Gastrocnemius medialis (tissue), 4 donors: ENCODE data around the gene ERC2. TPM values are rescaled to one million over a fixed set of nuclear protein-coding genes. Genes with fewer than 3 reads are reported as not detected.
"Not testable (repeated sequence)": the region's sequence is repeated elsewhere in the genome, so short reads cannot be mapped to it uniquely, and the experiment has no call there.

Experiments used
- ATAC-seq, 2 donors: fragments of 150-250 bp; one replicate each; pipeline ENCODE4 v1.9.1; 2016
- DNase-seq, 2 donors: peaks; one replicate each; pipeline ENCODE4 v3.0.0-alpha.2; 2019
- H3K27ac ChIP-seq, 4 donors: fragments of 200-600 bp; sonication (generic); 1 replicate in 1 of 4; 2 replicates in 3 of 4; pipeline ENCODE4 v1.5.1; 2016 to 2018; ENCODE audit warnings: mild to moderate bottlenecking in 2 of 4, moderate library complexity in 1 of 4
- H3K27me3 ChIP-seq, 3 donors: fragments of 200-600 bp; sonication (generic) in 2 of 3; 1 replicate in 1 of 3; 2 replicates in 2 of 3; pipeline versions ENCODE4 v1.5.1 to v1.6.0; 2016 to 2019; ENCODE audit warnings: mild to moderate bottlenecking in 1 of 3, moderate library complexity in 1 of 3
- H3K36me3 ChIP-seq, 2 donors: fragments of 200-600 bp; sonication (generic) in 1 of 2; one replicate each; pipeline ENCODE4 v1.5.1; 2017 to 2018
- H3K4me1 ChIP-seq, 2 donors: fragments of 200-600 bp; sonication (generic) in 1 of 2; one replicate each; pipeline ENCODE4 v1.5.1; 2016 to 2017; ENCODE audit warnings: mild to moderate bottlenecking in 2 of 2
- H3K4me3 ChIP-seq, 4 donors: fragments of 200-600 bp; sonication (generic) in 3 of 4; 1 replicate in 1 of 4; 2 replicates in 3 of 4; pipeline ENCODE4 v1.5.1; 2016 to 2019; ENCODE audit warnings: mild to moderate bottlenecking in 2 of 4
- H3K9me3 ChIP-seq, 3 donors: fragments of 200-600 bp; sonication (generic) in 2 of 3; 1 replicate in 1 of 3; 2 replicates in 2 of 3; pipeline ENCODE4 v1.5.1; 2016 to 2019
- POLR2A ChIP-seq, 2 donors: fragments of 450-650 bp; IDR thresholded peaks; one replicate each; pipeline ENCODE4 v1.6.1; 2017; ENCODE audit warnings: antibody characterized with exemption in 2 of 2, mild to moderate bottlenecking in 2 of 2, moderate library complexity in 2 of 2
- in situ Hi-C, 4 donors: fragments of 200-750 bp; cut with MboI; loops; one replicate each; pipeline versions ENCODE4 v1.15.0 to v1.8.0; 2017; ENCODE audit warnings: low sequenced_read_pairs in 4 of 4
- intact Hi-C: fragments of 100-400 bp; cut with DNase I; formaldehyde crosslinking; loops from one replicate; pipeline ENCODE4 v1.15.1; 2023; ENCODE audit warnings: low total_unique reads
- total RNA-seq, 4 donors: library from RNA; depleted of rRNA; stranded (reverse); fragments of >200 nt; gene quantifications; one replicate each; pipeline versions ENCODE4 v1.1.0 to v1.2.3, GENCODE V29; 2016
- TF ChIP-seq, protein P1 (sequence below), 5 experiments: fragments of 450-650 bp in 3 of 5; fragments of 200-600 bp in 2 of 5; sonication (generic) in 2 of 5; IDR thresholded peaks in 4 of 5; conservative IDR thresholded peaks in 1 of 5; 1 replicate in 4 of 5; 2 replicates in 1 of 5; pipeline ENCODE4 v1.5.1; 2016 to 2019; ENCODE audit warnings: antibody characterized with exemption in 5 of 5, mild to moderate bottlenecking in 3 of 5, moderate library complexity in 3 of 5

ERC2 gene
- total RNA-seq = not detected

DNA sequence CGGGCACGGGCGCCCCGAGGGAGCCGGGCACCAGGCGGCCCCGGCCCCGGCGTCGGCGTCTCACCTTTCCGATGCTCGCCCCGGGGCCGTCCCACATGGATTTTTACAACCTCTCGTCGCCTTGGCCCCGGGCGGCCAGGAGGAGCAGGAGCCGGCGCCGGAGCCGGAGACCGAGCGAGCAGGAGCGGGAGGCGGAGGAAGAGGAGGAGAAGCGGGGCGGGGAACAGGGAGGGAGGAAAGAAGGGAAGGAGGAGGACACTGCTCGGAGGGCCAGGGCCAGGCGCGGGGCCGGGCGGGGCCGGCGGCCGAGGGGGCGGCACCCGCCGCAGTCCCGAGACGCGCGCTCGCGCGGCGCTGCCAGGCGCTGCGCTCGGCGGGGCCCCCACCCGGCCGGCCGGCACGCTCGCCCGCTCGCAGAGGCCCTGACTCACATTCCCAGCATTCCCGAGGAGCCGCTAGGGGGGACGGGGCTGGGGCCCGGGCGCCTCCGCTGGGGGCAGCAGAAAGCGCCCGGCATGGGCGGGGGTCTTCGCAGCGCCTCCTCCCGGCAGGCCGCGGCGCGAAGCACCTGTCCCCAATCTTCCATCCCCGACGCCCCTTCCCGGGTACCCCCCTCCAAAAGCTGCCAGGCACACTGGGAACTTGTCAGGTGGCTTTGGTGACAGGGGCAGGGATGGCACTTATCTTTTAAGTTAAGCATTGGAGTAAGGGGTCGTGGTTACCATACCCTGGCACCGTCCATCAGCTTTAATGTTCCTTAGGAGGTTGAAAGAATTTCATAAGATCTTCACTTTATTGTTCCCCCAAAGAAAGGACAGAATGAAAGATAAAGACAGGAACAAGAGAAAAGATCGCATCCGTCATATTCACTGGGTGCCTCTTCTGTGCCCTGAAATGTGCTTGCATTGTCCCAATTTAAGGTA lies at the start of gene ERC2:
TSS of gene ERC2 (minus strand) at position 284 of the 923 bp plus-strand sequence.
- in situ Hi-C loops = no loop called here
- Histone ChIP-seq H3K9me3 (no peaks in the 10 kb centered on the region), H3K27ac (no peak within 1 kb of the TSS), H3K4me1 (peaks cover 9 to 11% of the 10 kb centered on the region in 2 donors), H3K4me3 (peak within 1 kb of the TSS; percentile 47 to 49 (median 48)), H3K27me3 (peaks cover 24 to 50% (median 36%) of the 10 kb centered on the region in 3 donors), H3K36me3 (no peaks in the 10 kb centered on the region)
- intact Hi-C loops = no loop called here
- ATAC-seq = no peak
- TF ChIP-seq, protein P1, sequence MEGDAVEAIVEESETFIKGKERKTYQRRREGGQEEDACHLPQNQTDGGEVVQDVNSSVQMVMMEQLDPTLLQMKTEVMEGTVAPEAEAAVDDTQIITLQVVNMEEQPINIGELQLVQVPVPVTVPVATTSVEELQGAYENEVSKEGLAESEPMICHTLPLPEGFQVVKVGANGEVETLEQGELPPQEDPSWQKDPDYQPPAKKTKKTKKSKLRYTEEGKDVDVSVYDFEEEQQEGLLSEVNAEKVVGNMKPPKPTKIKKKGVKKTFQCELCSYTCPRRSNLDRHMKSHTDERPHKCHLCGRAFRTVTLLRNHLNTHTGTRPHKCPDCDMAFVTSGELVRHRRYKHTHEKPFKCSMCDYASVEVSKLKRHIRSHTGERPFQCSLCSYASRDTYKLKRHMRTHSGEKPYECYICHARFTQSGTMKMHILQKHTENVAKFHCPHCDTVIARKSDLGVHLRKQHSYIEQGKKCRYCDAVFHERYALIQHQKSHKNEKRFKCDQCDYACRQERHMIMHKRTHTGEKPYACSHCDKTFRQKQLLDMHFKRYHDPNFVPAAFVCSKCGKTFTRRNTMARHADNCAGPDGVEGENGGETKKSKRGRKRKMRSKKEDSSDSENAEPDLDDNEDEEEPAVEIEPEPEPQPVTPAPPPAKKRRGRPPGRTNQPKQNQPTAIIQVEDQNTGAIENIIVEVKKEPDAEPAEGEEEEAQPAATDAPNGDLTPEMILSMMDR (IDR thresholded peaks at IDR 0.05 in 4 of 5, conservative IDR thresholded peaks at IDR 0.05 in 1 of 5) = no peak
- no peak for TF ChIP-seq POLR2A (IDR thresholded peaks at IDR 0.05)
- no peak for DNase-seq

DNA sequence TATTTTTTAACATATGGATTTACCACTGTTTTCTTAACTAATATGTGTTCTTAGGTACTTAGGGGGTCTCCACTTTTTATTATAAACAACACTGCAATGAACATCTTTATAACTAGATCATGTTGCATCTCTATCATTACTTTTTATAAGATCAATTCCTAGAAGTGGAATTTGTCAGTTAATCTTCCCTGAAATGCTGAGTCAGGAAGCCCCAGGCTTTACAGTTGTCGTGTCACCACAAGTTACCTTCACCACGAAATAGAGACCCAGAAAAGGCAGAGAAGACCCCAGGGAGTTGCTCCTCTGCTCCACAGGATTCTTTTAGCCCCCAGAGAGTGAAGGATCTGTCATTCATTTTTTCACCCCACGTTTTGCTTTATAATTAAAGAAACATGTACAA lies 34.5 kb upstream of the ERC2 start:
- intact Hi-C loops = no loop called here
- no peak for ATAC-seq

DNA sequence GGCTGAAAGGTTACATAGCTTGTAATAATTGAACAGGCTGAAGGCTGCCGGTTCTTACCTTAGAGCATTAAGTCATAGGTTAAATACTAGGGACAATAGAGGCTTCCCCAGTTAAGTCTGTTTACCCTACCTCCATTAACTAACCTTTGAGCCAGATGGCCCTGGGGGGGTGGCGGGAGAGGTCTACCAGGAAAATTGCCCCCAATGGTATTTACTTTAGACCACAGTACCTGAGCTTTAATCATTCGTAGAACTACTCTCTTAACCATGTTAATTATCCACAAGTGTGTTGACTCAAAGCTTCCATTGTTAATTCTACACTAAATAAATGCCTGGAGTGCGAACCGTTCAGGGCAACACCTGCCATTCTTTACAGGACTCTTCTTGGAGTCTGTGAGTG lies 28.1 kb upstream of the ERC2 start:
- in situ Hi-C loops = loop anchor here in 1 of 4 donors (25.0 kb wide), 1 partner anchor 1009 kb away; the partner anchor contains the start of gene WNT5A
- H3K36me3 ChIP-seq, H3K27me3 ChIP-seq, H3K9me3 ChIP-seq, ATAC-seq, H3K27ac ChIP-seq, intact Hi-C loops, H3K4me1 ChIP-seq, H3K4me3 ChIP-seq, DNase-seq: not testable (repeated sequence)

More for the DNA sequence above, 34.5 kb upstream of the ERC2 start:
- DNase-seq = no peak
- in situ Hi-C loops = no loop called here
- Histone ChIP-seq H3K4me3 (no peak overlapping the region), H3K4me1 (no peaks in the 10 kb centered on the region), H3K27me3 (no peaks in the 10 kb centered on the region), H3K36me3 (no peaks in the 10 kb centered on the region), H3K27ac (no peak overlapping the region), H3K9me3 (no peaks in the 10 kb centered on the region)
- TF ChIP-seq, protein P1 (IDR thresholded peaks at IDR 0.05 in 4 of 5, conservative IDR thresholded peaks at IDR 0.05 in 1 of 5) = no peak
- no peak for TF ChIP-seq POLR2A (IDR thresholded peaks at IDR 0.05)

DNA sequence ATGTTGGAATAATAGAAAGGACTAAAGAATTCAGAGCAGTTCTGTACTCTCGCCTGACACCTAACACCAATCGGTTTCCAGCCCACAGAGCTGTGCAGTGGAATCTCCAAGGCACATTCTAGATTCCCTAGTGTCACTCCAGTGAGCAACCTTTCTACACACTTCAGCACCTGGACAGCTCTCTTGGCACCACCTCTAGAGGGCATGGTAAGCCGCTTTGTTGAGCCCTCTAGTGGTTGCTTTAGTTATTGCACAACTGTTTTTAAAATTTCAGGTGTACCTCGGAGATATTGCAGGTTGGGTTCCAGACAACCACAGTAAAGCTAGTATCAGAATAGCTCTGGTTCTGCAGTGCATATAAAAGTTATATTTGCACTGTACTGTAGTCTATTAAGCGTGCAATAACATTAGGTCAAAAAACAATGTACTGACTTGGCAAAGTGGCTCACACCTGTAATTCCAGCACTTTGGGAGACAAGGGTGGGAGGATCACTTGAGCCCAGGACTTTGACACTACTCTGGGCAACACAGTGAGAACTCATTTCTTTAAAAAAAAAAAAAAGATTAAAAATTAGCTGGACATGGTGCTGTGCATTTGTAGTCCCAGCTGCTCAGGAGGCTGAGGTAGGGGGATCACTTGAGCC lies 26.5 kb upstream of the ERC2 start:
- intact Hi-C loops (no loop called here), in situ Hi-C loops (loop anchor here in 1 of 4 donors (25.0 kb wide), 1 partner anchor 1008 kb away; the partner anchor contains the start of gene WNT5A)
- ATAC-seq = peak; percentile 75 to 86
- Histone ChIP-seq H3K4me1 (no peaks in the 10 kb centered on the region), H3K27ac (no peak overlapping the region), H3K36me3 (no peaks in the 10 kb centered on the region), H3K9me3 (no peaks in the 10 kb centered on the region), H3K4me3 (no peak overlapping the region), H3K27me3 (no peaks in the 10 kb centered on the region)
- no peak for TF ChIP-seq POLR2A (IDR thresholded peaks at IDR 0.05)
- TF ChIP-seq, protein P1 (IDR thresholded peaks at IDR 0.05 in 4 of 5, conservative IDR thresholded peaks at IDR 0.05 in 1 of 5) = peak; percentile 64 to 84 (median 75)
- peak; percentile 37 to 53 for DNase-seq

DNA sequence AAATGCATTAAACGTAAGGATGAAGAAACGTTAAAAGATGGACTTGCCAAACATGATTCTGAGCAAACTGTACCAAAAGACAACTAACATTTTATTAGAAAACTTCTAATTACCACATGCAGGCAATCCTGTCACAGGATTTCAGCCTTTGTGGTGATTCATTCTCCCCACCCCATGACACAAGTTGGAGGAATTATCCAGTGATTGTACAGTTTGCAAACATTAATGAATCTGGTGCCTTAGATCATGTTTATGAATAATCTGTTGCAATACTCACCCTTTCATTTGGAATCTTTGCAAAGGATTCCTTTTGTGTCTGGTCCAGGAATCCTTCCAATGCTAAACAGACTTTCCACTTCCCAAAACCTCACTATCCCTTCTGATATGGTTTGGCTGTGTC lies 23.3 kb upstream of the ERC2 start:
- in situ Hi-C loops = loop anchor here in 1 of 4 donors (25.0 kb wide), 1 partner anchor 1004 kb away; the partner anchor contains the start of gene WNT5A
- ATAC-seq (no peak), DNase-seq (no peak)
- Histone ChIP-seq H3K27ac (no peak overlapping the region), H3K4me3 (no peak overlapping the region), H3K36me3 (no peaks in the 10 kb centered on the region), H3K27me3 (peaks cover 0 to 4% (median 0%) of the 10 kb centered on the region in 3 donors), H3K4me1 (no peaks in the 10 kb centered on the region), H3K9me3 (no peaks in the 10 kb centered on the region)
- no peak for TF ChIP-seq POLR2A (IDR thresholded peaks at IDR 0.05)
- TF ChIP-seq, protein P1 (IDR thresholded peaks at IDR 0.05 in 4 of 5, conservative IDR thresholded peaks at IDR 0.05 in 1 of 5) = no peak
- intact Hi-C loops = no loop called here
